HepG2 (cell line): ENCODE data around the gene SEMG1. TPM values are rescaled to one million over a fixed set of nuclear protein-coding genes. Genes with fewer than 3 reads are reported as not detected.

ENCODE experiments used
- ATAC-seq: fragments of 200-7000 bp; cut with Tn5 transposase; 3 replicates; pipeline ENCODE4 v1.9.1; 2020; ENCODE audit warnings: mild to moderate bottlenecking, moderate library complexity
- BruUV-seq: library from RNA; stranded (reverse); fragments of 400-500 nt; replicated peaks from 2 replicates; lab custom pipeline; 2021; lab: Mats Ljungman, UMichigan
- CTCF ChIA-PET: fragments of 300-600 bp; formaldehyde crosslinking; extraction: SDS; loops from one replicate; lab custom pipeline; 2021; ENCODE audit warnings: low total read pairs, inconsistent platforms, low intra/inter-chr PET ratio; lab: Yijun Ruan, JAX
- POLR2A ChIA-PET: fragments of 350-600 bp; sonication (Branson Sonifier 250); formaldehyde crosslinking; loops from one replicate; lab custom pipeline; 2020; ENCODE audit warnings: antibody characterized with exemption, inconsistent platforms; lab: Yijun Ruan, JAX
- DNase-seq: peaks from one replicate; pipeline ENCODE4 v3.0.0-alpha.2; 2015; ENCODE audit warnings: low spot score
- FAIRE-seq: peaks from 3 replicates; lab custom pipeline; 2011; peaks lifted over from hg19 to GRCh38; lab: Jason Lieb, UNC
- H2AFZ ChIP-seq: one replicate; pipeline ENCODE4 v1.6.1; 2011; ENCODE audit warnings: low read length, inconsistent platforms
- H3K27ac ChIP-seq: fragments of 300-600 bp; 3 replicates; pipeline ENCODE4 v1.8.0; 2011; ENCODE audit warnings: mixed run types, mild to moderate bottlenecking, mixed read lengths, low read length, inconsistent platforms; ENCODE audit not compliant: insufficient read depth; ENCODE audit errors: extremely low read length
- H3K27me3 ChIP-seq, 2 experiments: fragments of 200-600 bp in 1 of 2; 2 replicates in 1 of 2; 3 replicates in 1 of 2; pipeline versions ENCODE4 v1.6.0 to v1.8.0; 2011; ENCODE audit warnings: low read length in 2 of 2, mild to moderate bottlenecking in 2 of 2, moderate library complexity in 2 of 2, inconsistent platforms in 1 of 2; ENCODE audit not compliant: insufficient read depth in 2 of 2, control insufficient read depth in 1 of 2
- H3K36me3 ChIP-seq, 2 experiments: fragments of 200-600 bp in 1 of 2; replicated peaks in 1 of 2; 2 replicates in 1 of 2; 3 replicates in 1 of 2; pipeline versions ENCODE4 v1.5.1 to v1.8.0; 2011; ENCODE audit warnings: low read length in 2 of 2, inconsistent platforms in 1 of 2; ENCODE audit not compliant: insufficient read depth in 2 of 2, control insufficient read depth in 1 of 2
- H3K4me1 ChIP-seq: 2 replicates; pipeline ENCODE4 v1.5.1; 2012; ENCODE audit warnings: low read length, inconsistent platforms; ENCODE audit not compliant: insufficient read depth
- H3K4me2 ChIP-seq: 2 replicates; pipeline ENCODE4 v1.6.0; 2011; ENCODE audit warnings: low read depth, low read length, inconsistent platforms
- H3K4me3 ChIP-seq, 3 experiments: fragments of 200-600 bp in 1 of 3; sonication (generic), shearing (Covaris generic) in 1 of 3; replicated peaks in 1 of 3; 2 replicates each; pipeline ENCODE4 v1.5.1; 2011 to 2016; ENCODE audit warnings: low read length in 3 of 3, inconsistent platforms in 2 of 3, low read depth in 2 of 3, mild to moderate bottlenecking in 2 of 3, control low read depth in 1 of 3, mixed read lengths in 1 of 3; ENCODE audit not compliant: insufficient read depth in 1 of 3
- H3K79me2 ChIP-seq: one replicate; pipeline ENCODE4 v1.6.1; 2011; ENCODE audit warnings: low read length, inconsistent platforms; ENCODE audit not compliant: insufficient read depth
- H3K9ac ChIP-seq: 2 replicates; pipeline ENCODE4 v1.6.0; 2011; ENCODE audit warnings: mild to moderate bottlenecking, low read depth, low read length, inconsistent platforms; ENCODE audit not compliant: insufficient read depth
- H3K9me3 ChIP-seq: 2 replicates; pipeline ENCODE4 v1.5.1; 2012; ENCODE audit warnings: mild to moderate bottlenecking, low read length
- H4K20me1 ChIP-seq: 2 replicates; pipeline ENCODE4 v1.6.0; 2011; ENCODE audit warnings: inconsistent platforms, mild to moderate bottlenecking, low read length, moderate library complexity; ENCODE audit not compliant: insufficient read depth
- ATF7 ChIP-seq, 2 experiments: fragments of 450-650 bp in 1 of 2; sonication (generic) in 1 of 2; formaldehyde crosslinking in 1 of 2; IDR thresholded peaks; 2 replicates each; pipeline versions ENCODE4 v1.4.0 to v1.6.1; 2016 to 2020; ENCODE audit warnings: antibody characterized with exemption in 1 of 2, mild to moderate bottlenecking in 1 of 2, missing genetic modification reagents in 1 of 2
- NONO ChIP-seq, 2 experiments: fragments of 450-650 bp in 1 of 2; sonication (generic) in 1 of 2; formaldehyde crosslinking in 1 of 2; IDR thresholded peaks in 1 of 2; conservative IDR thresholded peaks in 1 of 2; 2 replicates each; pipeline versions ENCODE4 v1.6.1 to v1.8.0; 2017 to 2022; ENCODE audit warnings: mild to moderate bottlenecking in 1 of 2, missing genetic modification reagents in 1 of 2, moderate library complexity in 1 of 2
- PLRG1 ChIP-seq: fragments of 450-650 bp; conservative IDR thresholded peaks from 2 replicates; pipeline ENCODE4 v1.6.1; 2016
- ZNF30 ChIP-seq: sonication (generic); formaldehyde crosslinking; IDR thresholded peaks from 2 replicates; pipeline ENCODE4 v1.5.0; 2020; ENCODE audit warnings: mild to moderate bottlenecking, missing genetic modification reagents
- WGBS: methylation state at CpG from one replicate; pipeline ENCODE4 v1.1.6; 2017; ENCODE audit warnings: low lambda C conversion rate; 5-methylcytosine and 5-hydroxymethylcytosine counted together
- in situ Hi-C: cut with HindIII; loops from 2 replicates; pipeline ENCODE4 v1.10.0; 2017; ENCODE audit warnings: low pct_unique_long_range_greater_than_20kb; ENCODE audit not compliant: extremely low pct_ligation_motif_present
- intact Hi-C: fragments of 100-400 bp; cut with micrococcal nuclease; formaldehyde crosslinking; loops from one replicate; pipeline ENCODE4 v1.10.0; 2022; ENCODE audit not compliant: unreplicated experiment
- polyA plus RNA-seq, 8 experiments: library from polyadenylated mRNA; depleted of rRNA in 3 of 8; stranded (reverse) in 7 of 8; unstranded in 1 of 8; fragments of >200 nt; fragmentation: Illumina TruSeq in 4 of 8; extraction: Trizol in 4 of 8; gene quantifications; 2 replicates each; pipeline versions ENCODE4 v1.2.1 to v1.2.3, GENCODE V29; 2011 to 2016; ENCODE audit warnings: low read depth in 4 of 8, missing spikeins in 1 of 8, mixed read lengths in 1 of 8; ENCODE audit not compliant: insufficient read depth in 1 of 8
- total RNA-seq, 5 experiments: library from RNA; depleted of rRNA; stranded (reverse); fragments of >200 nt; fragmentation: Illumina TruSeq; extraction: Trizol; gene quantifications; 2 replicates each; pipeline ENCODE4 v1.2.3, GENCODE V29; 2016; ENCODE audit warnings: low read depth in 1 of 5
- TF ChIP-seq, protein P1 (sequence below): sonication (generic); formaldehyde crosslinking; conservative IDR thresholded peaks from 2 replicates; pipeline ENCODE4 v1.8.1; 2023; ENCODE audit warnings: missing genetic modification reagents
- TF ChIP-seq, protein P2 (sequence below): sonication (generic); formaldehyde crosslinking; IDR thresholded peaks from 2 replicates; pipeline ENCODE4 v1.4.0; 2020; ENCODE audit warnings: mild to moderate bottlenecking, low read depth, missing genetic modification reagents
- TF ChIP-seq, protein P3 (sequence below): sonication (generic); formaldehyde crosslinking; IDR thresholded peaks from 2 replicates; pipeline ENCODE4 v1.5.1; 2020; ENCODE audit warnings: mild to moderate bottlenecking, moderate library complexity, missing genetic modification reagents

The SEMG1 gene
- total and polyA plus RNA-seq, 2 of the 13 experiments (the other 11 are each of a cell fraction or from before 2014, with no cell fraction given) = not detected

DNA sequence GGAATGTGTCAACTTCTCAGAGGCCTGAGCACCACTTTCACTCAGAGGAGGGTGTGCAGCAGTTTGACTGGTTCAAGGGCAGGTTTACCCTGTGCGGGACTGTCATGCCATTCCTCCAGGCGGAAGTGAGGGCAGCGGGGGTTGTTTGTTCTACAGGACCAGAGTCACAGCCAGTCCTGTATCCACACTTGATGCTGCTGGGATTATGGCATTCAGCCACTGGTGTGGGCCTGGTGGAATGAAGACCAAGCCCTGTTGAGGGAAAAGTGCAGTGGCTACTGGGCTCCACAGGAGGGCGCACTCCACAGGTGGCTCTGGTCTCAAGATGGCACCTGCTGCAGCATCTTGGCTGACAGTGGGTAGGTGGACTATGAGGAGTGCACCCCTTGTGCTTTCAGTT lies 29.2 kb downstream of the SEMG1 start (continued):
- TF ChIP-seq, protein P1, sequence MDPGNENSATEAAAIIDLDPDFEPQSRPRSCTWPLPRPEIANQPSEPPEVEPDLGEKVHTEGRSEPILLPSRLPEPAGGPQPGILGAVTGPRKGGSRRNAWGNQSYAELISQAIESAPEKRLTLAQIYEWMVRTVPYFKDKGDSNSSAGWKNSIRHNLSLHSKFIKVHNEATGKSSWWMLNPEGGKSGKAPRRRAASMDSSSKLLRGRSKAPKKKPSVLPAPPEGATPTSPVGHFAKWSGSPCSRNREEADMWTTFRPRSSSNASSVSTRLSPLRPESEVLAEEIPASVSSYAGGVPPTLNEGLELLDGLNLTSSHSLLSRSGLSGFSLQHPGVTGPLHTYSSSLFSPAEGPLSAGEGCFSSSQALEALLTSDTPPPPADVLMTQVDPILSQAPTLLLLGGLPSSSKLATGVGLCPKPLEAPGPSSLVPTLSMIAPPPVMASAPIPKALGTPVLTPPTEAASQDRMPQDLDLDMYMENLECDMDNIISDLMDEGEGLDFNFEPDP (CRISPR knock-in tag) = 0 out of 2 replicates have a peak, but pooled peaks have one; percentile 78
- TF ChIP-seq, protein P2, sequence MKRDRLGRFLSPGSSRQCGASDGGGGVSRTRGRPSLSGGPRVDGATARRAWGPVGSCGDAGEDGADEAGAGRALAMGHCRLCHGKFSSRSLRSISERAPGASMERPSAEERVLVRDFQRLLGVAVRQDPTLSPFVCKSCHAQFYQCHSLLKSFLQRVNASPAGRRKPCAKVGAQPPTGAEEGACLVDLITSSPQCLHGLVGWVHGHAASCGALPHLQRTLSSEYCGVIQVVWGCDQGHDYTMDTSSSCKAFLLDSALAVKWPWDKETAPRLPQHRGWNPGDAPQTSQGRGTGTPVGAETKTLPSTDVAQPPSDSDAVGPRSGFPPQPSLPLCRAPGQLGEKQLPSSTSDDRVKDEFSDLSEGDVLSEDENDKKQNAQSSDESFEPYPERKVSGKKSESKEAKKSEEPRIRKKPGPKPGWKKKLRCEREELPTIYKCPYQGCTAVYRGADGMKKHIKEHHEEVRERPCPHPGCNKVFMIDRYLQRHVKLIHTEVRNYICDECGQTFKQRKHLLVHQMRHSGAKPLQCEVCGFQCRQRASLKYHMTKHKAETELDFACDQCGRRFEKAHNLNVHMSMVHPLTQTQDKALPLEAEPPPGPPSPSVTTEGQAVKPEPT (CRISPR knock-in tag) = no peak

DNA sequence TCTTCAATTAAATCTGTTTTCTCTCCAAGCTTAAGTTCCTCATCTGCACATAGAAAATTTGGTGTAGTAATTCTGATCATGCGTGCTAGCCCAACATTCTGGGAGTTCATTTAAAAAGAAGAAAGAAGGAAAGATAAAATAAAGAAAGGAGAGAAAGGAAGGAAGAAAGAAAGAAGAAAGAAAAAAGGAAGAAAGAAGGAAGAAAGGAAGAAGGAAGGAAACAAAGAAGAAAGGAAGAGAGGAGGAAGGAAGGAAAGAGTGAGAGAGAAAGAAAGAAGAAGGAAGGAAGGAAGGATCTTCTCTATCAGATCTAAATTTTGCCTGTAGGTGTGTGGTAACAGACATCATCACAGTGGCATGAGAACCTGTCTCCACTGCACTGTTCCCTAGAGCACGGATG lies 31.3 kb downstream of the SEMG1 start:
- Histone ChIP-seq H3K27ac (no peak overlapping the region), H3K9me3 (no peaks in the 10 kb centered on the region), H3K36me3 (no peaks in the 10 kb centered on the region), H4K20me1 (no peaks in the 10 kb centered on the region), H3K4me2 (no peak overlapping the region), H2AFZ (no peak overlapping the region), H3K79me2 (no peaks in the 10 kb centered on the region), H3K27me3 (no peaks in the 10 kb centered on the region)
- BruUV-seq = no TSS peak
- DNase-seq (no peak), ATAC-seq (no peak), FAIRE-seq (no peak)
- 34% methylated on average over 2 of the region's 2 CpGs for WGBS
- intact Hi-C loops = no loop called here
- CTCF ChIA-PET = no interaction called here
- POLR2A ChIA-PET = no interaction called here
- no peak for TF ChIP-seq ZNF30
- peak; percentile 21; the same call in 1 of the 2 replicates for TF ChIP-seq ATF7 (IDR thresholded peaks at IDR 0.05)
- no peak for TF ChIP-seq ATF7 (CRISPR knock-in tag; IDR thresholded peaks at IDR 0.05)
- TF ChIP-seq, protein P3, sequence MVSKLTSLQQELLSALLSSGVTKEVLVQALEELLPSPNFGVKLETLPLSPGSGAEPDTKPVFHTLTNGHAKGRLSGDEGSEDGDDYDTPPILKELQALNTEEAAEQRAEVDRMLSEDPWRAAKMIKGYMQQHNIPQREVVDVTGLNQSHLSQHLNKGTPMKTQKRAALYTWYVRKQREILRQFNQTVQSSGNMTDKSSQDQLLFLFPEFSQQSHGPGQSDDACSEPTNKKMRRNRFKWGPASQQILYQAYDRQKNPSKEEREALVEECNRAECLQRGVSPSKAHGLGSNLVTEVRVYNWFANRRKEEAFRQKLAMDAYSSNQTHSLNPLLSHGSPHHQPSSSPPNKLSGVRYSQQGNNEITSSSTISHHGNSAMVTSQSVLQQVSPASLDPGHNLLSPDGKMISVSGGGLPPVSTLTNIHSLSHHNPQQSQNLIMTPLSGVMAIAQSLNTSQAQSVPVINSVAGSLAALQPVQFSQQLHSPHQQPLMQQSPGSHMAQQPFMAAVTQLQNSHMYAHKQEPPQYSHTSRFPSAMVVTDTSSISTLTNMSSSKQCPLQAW = no peak
- 0 out of 2 replicates have a peak, but pooled peaks have one; percentile 59 for TF ChIP-seq PLRG1
- TF ChIP-seq NONO (IDR thresholded peaks at IDR 0.05) = 0 out of 2 replicates have a peak, but pooled peaks have one; percentile 57
- TF ChIP-seq NONO (CRISPR knock-in tag; conservative IDR thresholded peaks at IDR 0.05) = no peak
- TF ChIP-seq, all 625 proteins: peak for 3
- no peak overlapping the region for H3K4me3 ChIP-seq
- no peak overlapping the region for H3K9ac ChIP-seq
- in situ Hi-C loops = no loop called here
- H3K4me1 ChIP-seq = no peaks in the 10 kb centered on the region
